Activated CD4-positive, alpha-beta T cell treated with anti-CD3 and anti-CD28 coated beads for 1 hour (primary cell): ENCODE results near the gene ACP5.

Experiments
- DNase-seq: peaks from one replicate; pipeline ENCODE4 v3.0.0-alpha.2; 2020

Gene ACP5

GRCh38 chr19:11547929-11548700 is 29.3 kb downstream of the ACP5 start:
- no peak for DNase-seq

GRCh38 chr19:11541238-11541637 is 36.2 kb downstream of the ACP5 start:
- DNase-seq = no peak

DNA sequence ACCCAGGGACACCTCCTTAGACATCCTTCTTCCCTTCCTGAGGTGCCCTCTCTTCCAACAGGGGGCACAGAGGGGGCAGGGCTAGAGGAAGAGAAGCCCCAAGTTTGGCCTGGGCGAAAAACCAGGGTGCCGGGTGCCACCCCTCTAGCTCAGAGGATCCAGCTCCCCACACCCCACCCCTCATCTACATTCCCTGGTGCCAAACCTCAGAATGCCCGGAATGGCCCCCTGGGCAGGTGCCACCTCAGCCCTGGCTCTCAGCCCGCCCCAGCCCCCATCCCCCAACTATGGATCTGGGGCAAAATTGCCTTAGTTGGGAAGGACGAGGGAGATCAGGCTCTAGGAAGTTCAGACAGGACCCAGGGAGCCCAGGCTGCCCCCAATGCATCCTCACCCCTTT is 36.8 kb downstream of the ACP5 start:
- no peak for DNase-seq

DNA sequence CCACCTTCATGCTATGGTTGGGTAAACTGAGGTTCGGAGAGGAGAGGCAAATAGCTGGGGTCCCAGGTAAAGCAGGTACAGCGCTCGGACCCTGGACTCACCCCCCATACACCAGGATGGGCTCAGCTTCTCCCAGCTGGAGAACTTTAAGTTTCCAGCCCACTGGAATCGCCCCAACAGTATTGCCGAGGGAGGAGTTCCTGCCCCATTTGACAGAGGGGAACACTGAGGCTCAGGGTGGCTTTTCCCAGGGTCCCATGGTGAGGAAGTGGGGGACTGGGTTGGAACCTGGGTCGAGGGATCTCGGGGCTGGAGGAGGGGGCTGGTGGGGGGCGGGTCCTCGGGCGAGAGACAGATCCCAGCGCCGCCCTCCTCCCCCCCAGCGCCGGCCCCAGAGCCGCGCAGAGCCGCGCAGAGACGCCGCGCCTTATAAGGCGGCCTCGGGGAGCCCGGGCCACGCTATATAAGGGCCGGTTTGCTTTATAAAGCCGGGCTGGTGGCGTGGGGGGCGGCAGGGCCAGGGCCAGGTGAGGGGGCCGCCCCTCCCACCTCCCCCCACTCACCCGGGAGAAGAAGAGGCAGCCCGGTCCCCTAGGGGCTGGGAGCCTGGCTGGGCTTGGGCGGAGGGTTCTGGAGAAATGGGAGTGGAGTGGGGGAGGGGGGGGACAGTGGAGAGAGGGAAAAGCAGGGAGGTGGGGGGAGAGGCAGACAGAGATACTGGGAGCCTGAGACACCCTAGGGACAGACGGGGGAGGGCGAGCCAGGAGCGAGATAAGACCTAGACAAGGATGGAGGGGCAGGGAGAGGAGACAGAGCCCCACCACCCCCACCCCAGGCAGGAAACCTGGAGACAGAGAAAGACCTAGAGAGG is 37.7 kb downstream of the ACP5 start:
- no peak for DNase-seq

DNA sequence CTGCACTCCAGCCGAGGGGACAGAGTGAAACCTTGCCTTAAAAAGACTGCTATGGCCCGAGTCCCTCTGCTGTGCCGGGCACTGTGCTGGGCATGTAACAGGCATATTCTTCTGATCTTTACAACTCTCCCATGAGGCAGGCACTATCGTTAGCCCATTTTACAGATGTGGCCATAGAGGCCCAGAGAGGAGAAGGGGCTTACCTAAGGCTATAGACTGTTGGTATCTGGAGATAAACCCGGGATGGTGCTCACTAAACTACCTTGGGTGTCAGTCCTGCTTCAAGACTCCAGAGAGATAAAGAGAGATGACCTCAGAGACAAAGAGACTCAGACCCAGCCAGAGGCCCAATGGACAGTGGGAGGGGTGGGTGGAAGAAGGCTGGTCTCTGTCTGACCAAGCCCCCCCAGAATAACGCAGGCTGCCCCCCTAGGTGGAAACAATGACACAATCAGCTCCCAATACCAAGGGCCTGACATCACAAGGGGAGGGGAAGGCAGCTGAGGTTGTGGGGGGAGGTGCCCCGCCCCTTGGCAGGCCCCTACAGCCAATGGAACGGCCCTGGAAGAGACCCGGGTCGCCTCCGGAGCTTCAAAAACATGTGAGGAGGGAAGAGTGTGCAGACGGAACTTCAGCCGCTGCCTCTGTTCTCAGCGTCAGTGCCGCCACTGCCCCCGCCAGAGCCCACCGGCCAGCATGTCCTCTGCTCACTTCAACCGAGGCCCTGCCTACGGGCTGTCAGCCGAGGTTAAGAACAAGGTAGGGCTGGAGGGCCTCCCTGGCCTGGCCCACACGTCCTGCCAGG is 39.0 kb downstream of the ACP5 start, which contains the start of gene CNN1:
Gene CNN1, plus strand, starts transcription at position 620 of the 805 bp plus-strand sequence. Its CDS starts 77 bp downstream, at position 697.
- no peak for DNase-seq

DNA sequence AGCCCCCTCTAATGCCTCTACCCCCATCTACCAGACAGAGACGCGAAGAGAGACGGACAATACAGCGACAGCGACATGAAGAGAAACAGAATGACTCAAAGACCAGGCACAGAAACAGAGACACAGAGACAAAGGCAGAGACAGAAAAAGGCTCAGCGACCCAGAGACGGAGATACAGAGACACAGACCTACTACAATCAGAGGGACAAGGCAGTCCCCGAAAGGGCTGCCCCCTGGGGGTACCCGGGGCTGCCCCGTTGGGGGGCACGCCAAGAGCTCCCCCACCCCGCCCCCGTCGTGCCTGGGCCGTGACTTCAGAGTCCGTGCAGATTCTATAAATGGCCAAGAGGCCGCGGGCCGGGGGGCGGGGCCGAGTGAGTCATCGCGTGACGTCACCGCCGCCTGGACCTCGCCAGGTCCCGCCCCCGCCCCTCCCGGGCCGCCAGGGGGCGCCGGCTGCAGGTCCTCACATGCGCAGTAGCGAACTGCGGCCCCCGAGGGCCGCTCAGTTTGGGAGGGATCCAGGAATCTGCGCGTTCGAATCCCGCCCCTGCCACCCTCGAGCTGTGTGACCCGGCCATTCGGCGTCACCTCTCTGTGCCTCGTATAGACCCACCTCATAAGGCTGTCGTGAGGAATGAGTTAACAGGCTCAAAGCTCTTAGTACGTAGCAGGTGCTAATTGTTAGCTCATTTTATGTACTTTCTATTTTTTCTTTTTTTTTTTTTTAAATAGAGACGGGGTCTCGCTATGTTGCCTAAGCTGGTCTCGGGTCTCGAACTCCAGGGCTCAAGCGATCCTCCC is 41.5 kb downstream of the ACP5 start:
- DNase-seq = peak; percentile 74

GRCh38 chr19:11534948-11535347 is 42.5 kb downstream of the ACP5 start:
- no peak for DNase-seq

- no peak for DNase-seq
Measured at GRCh38 chr19:11534538-11534937, 42.9 kb downstream of the ACP5 start.

DNA sequence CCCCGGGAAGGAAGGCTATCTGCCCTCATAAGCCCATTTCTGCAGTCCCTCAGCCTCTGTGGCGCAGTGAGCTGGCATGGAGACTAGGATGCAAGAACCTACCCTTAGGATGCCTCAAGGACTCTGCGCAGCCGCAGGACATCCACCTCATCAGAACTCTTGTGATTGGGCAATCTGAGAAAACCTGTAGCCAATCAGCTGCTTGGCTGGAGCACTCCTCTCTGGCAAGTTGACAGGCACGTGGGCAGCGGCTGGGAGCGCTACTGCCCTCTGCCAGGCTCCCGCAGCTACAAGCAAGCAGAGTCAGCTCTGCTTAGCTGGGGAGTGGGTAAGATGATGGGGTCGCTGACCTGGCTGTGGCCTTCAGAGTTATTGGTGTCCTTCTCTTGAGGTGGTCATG is 47.0 kb downstream of the ACP5 start:
- DNase-seq = no peak

DNA sequence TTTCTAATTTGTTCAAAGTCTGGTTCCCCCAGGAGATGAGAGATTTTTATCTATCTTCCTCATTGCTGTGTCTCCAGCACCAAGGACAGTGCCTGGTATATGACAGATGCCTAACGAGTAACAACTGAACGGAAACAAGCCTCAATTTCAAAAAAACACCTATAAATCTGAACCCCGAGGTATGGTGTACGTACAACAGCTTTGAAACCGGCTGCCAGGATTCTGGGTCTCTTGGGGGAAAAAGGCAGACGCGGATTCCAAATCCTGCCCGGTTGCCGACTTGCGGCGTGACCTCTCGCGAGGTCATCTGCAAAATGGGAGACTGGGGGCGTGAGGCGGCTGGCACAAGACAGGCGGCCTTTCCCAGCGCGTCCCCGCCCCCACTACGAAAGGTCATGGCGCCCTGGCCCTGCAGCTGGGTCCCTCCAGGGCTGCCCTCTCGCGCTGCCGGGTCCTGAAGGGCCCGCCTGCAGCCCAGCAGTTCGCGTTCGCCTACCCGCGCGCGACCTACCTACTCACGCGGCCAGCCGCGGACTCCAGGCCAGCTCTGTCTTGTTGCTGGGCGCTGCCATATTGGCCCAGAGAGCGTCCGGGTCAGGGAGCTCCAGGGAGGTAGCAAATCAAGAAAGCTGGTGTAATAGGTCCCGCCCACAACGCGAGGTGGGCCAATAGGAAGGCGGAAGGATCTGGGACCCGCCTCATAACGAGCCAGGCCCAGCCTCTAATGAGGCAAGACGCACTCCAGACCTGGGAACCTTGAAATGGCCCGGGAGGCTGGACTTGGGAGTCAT is 48.7 kb downstream of the ACP5 start, which contains the start of gene ECSIT:
Gene ECSIT, minus strand, starts transcription at position 584 of the 791 bp plus-strand sequence. CDS start 9,964 bp downstream, outside the sequence.
- DNase-seq = peak; percentile 85
